Loucy (cell line): ENCODE results near the gene MNT.

Experiments used
- CTCF ChIP-seq: fragments of 200-600 bp; sonication (generic); conservative IDR thresholded peaks from 2 replicates; pipeline ENCODE4 v1.5.1; 2014; ENCODE audit warnings: mild to moderate bottlenecking, antibody characterized with exemption, low read length
- EZH2phosphoT487 ChIP-seq: fragments of 200-600 bp; IDR thresholded peaks from 2 replicates; pipeline ENCODE4 v1.6.1; 2018; ENCODE audit warnings: antibody characterized with exemption, mild to moderate bottlenecking, moderate library complexity, borderline replicate concordance

GRCh38 chr17:2396192-2396567, 4.7 kb downstream of the MNT start:
- TF ChIP-seq CTCF, result no peak
- no peak for TF ChIP-seq EZH2phosphoT487
